ENCODE measurements around the gene P2RY6. TPM values are rescaled to one million over a fixed set of nuclear protein-coding genes. Genes with fewer than 3 reads are reported as not detected.
A peak's percentile ranks its signal among the peaks of the same experiment; 100 is the strongest.

P2RY6 gene
- total and polyA plus RNA-seq, 2 of the 4 experiments (the other 2 are of a cell fraction): 0.44 TPM; not detected in 1

DNA sequence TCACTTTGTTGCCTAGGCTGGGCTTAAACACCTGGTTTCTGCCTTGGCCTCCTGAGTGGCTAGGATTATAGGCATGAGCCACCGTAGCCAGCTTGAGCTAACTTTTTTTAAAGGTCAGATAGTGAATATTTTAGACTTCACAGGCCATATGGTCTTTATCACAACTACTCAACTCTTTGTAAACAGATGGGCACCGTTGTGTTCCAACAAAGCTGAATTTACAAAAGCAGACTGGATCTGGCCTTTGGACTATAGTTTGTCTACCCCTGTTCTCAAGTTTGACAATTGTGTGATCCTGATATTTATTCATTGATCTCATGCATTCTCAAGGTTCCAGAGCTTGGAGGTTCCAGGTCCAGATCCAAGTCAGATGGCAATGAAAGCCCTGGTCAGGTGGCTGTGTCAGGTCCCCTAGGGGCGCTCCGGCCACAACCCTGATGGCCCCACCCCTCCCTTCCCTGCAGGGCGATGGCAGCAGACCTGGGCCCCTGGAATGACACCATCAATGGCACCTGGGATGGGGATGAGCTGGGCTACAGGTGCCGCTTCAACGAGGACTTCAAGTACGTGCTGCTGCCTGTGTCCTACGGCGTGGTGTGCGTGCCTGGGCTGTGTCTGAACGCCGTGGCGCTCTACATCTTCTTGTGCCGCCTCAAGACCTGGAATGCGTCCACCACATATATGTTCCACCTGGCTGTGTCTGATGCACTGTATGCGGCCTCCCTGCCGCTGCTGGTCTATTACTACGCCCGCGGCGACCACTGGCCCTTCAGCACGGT, 38.3 kb upstream of the P2RY6 start:
- Histone ChIP-seq H2BK15ac (ENCODE audit: low read depth, low read length) (no peak overlapping the region), H3K14ac (replicated peaks; ENCODE audit: low read depth, low read length) (no peak overlapping the region), H3K27me3 (ENCODE audit: control insufficient read depth, insufficient read depth, low read length) (no peaks in the 10 kb centered on the region; the same call in 1 of the 2 replicates), H4K5ac (ENCODE audit: low read depth, low read length) (no peak overlapping the region), H3K36me3 (ENCODE audit: control insufficient read depth, insufficient read depth, low read length) (no peaks in the 10 kb centered on the region), H4K20me1 (ENCODE audit: insufficient read depth, low read length) (no peaks in the 10 kb centered on the region), H3K9me3 (ENCODE audit: control insufficient read depth, insufficient read depth, low read length) (no peaks in the 10 kb centered on the region), H3K9me1 (ENCODE audit: insufficient read depth, low read length) (peaks cover 7% of the 10 kb centered on the region), H3K4me1 (ENCODE audit: control insufficient read depth, insufficient read depth, low read length) (peaks cover 21% of the 10 kb centered on the region; the same call in 1 of the 2 replicates), H3K4ac (ENCODE audit: low read depth, low read length) (no peak overlapping the region), H2BK120ac (ENCODE audit: low read depth, low read length) (no peak overlapping the region), H3K56ac (ENCODE audit: extremely low read depth, insufficient read depth, low read length) (no peak overlapping the region), H2BK5ac (ENCODE audit: low read depth, low read length, poor library complexity, severe bottlenecking) (no peak overlapping the region), H3K9ac (ENCODE audit: low read depth, low read length) (no peak overlapping the region), H4K91ac (ENCODE audit: insufficient read depth, low read depth, low read length) (no peak overlapping the region), H3K23ac (ENCODE audit: low read depth, low read length) (no peak overlapping the region), H3K18ac (ENCODE audit: low read depth, low read length) (no peak overlapping the region), H3K4me2 (ENCODE audit: low read depth, low read length) (no peak overlapping the region), H2BK20ac (ENCODE audit: low read depth, low read length) (no peak overlapping the region), H3K79me1 (ENCODE audit: low read depth in 1 of 2, low read length in 2 of 2) (no peaks in the 10 kb centered on the region), H4K8ac (ENCODE audit: low read depth in 2 of 2, low read length in 2 of 2) (no peak overlapping the region), H2AK5ac (ENCODE audit: low read depth, low read length) (peak overlapping the region; percentile 20; the same call in 1 of the 2 replicates), H3K27ac (ENCODE audit: insufficient read depth, low read length) (no peak overlapping the region), H2AFZ (replicated peaks; ENCODE audit: low read length, poor library complexity) (no peak overlapping the region), H3K4me3 (ENCODE audit: insufficient read depth, low read depth, low read length) (no peak overlapping the region), H2AK9ac (replicated peaks; ENCODE audit: low read depth, low read length, poor library complexity) (no peak overlapping the region)
- in situ Hi-C loops (cut with MboI; ENCODE audit: low sequenced_read_pairs): no loop called here
- dilution Hi-C loops (cut with HindIII; ENCODE audit: low sequenced_read_pairs, unreplicated experiment): no loop called here
- WGBS, 2 experiments (ENCODE audit: extremely low coverage in 2 of 2, insufficient read length in 1 of 2): 93% methylated on average over 19 of the region's 23 CpGs; no CpG with 5 or more reads in 1 of the 2 experiments
- ChIA-PET POLR2A (ENCODE audit: unreplicated experiment) (no interaction called here), CTCF (interaction anchor here (0.9 to 1.2 kb wide), 2 partner anchors 9 to 14 kb away, joined by 4 read pairs; no protein-coding TSS in a partner anchor)
- intact Hi-C loops (cut with micrococcal nuclease): no loop called here
- ATAC-seq (ENCODE audit: low read depth): no peak
- no TSS peak for BruUV-seq (replicated peaks)
- no peak for DNase-seq
- TF ChIP-seq RAD21 (IDR thresholded peaks at IDR 0.05; ENCODE audit: low read length) (no peak), CEBPB (IDR thresholded peaks at IDR 0.05; ENCODE audit: low read depth, low read length) (no peak), POLR2A (IDR thresholded peaks at IDR 0.05; ENCODE audit: low read depth, low read length) (no peak), MAFK (IDR thresholded peaks at IDR 0.05; ENCODE audit: low read depth, low read length) (no peak), NFE2L2 (IDR thresholded peaks at IDR 0.05; ENCODE audit: low read depth, low read length) (no peak), CHD1 (IDR thresholded peaks at IDR 0.05; ENCODE audit: low read depth, low read length) (no peak), MAZ (IDR thresholded peaks at IDR 0.05; ENCODE audit: borderline replicate concordance, low read depth, low read length) (no peak), RFX5 (IDR thresholded peaks at IDR 0.05; ENCODE audit: low read depth, low read length) (no peak), FOS (IDR thresholded peaks at IDR 0.05; ENCODE audit: low read depth, low read length) (no peak), BHLHE40 (IDR thresholded peaks at IDR 0.05; ENCODE audit: low read depth, low read length) (no peak), RCOR1 (IDR thresholded peaks at IDR 0.05; ENCODE audit: insufficient replicate concordance, low read length) (no peak), SMC3 (IDR thresholded peaks at IDR 0.05; ENCODE audit: low read depth, low read length) (no peak), MXI1 (IDR thresholded peaks at IDR 0.05; ENCODE audit: borderline replicate concordance, low read depth, low read length) (no peak)
- TF ChIP-seq, protein P1, sequence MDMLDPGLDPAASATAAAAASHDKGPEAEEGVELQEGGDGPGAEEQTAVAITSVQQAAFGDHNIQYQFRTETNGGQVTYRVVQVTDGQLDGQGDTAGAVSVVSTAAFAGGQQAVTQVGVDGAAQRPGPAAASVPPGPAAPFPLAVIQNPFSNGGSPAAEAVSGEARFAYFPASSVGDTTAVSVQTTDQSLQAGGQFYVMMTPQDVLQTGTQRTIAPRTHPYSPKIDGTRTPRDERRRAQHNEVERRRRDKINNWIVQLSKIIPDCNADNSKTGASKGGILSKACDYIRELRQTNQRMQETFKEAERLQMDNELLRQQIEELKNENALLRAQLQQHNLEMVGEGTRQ (IDR thresholded peaks at IDR 0.05; ENCODE audit: low read depth, low read length): no peak
- TF ChIP-seq, protein P2, sequence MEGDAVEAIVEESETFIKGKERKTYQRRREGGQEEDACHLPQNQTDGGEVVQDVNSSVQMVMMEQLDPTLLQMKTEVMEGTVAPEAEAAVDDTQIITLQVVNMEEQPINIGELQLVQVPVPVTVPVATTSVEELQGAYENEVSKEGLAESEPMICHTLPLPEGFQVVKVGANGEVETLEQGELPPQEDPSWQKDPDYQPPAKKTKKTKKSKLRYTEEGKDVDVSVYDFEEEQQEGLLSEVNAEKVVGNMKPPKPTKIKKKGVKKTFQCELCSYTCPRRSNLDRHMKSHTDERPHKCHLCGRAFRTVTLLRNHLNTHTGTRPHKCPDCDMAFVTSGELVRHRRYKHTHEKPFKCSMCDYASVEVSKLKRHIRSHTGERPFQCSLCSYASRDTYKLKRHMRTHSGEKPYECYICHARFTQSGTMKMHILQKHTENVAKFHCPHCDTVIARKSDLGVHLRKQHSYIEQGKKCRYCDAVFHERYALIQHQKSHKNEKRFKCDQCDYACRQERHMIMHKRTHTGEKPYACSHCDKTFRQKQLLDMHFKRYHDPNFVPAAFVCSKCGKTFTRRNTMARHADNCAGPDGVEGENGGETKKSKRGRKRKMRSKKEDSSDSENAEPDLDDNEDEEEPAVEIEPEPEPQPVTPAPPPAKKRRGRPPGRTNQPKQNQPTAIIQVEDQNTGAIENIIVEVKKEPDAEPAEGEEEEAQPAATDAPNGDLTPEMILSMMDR (conservative IDR thresholded peaks at IDR 0.05; ENCODE audit: low read depth, low read length): no peak

Measured in IMR-90 (cell line).